Body of pancreas (tissue), 4 donors: Measurements from ENCODE around the gene ACAD8.

Experiments used
- CTCF ChIP-seq, 7 experiments: fragments of 450-650 bp in 4 of 7; fragments of 200-600 bp in 3 of 7; sonication (generic) in 3 of 7; IDR thresholded peaks; one replicate each; pipeline ENCODE4 v1.5.1; 2016 to 2019; ENCODE audit warnings: antibody characterized with exemption in 7 of 7
- POLR2A ChIP-seq, 3 donors: fragments of 450-650 bp; IDR thresholded peaks; one replicate each; pipeline ENCODE4 v1.6.1; 2016; ENCODE audit warnings: antibody characterized with exemption in 3 of 3, mild to moderate bottlenecking in 2 of 3

- TF ChIP-seq CTCF (IDR thresholded peaks at IDR 0.05) (no peak), POLR2A (IDR thresholded peaks at IDR 0.05) (no peak)
Observed at GRCh38 chr11:134260503-134260902, 7.1 kb downstream of the ACAD8 start.
